HepG2 (cell line): ENCODE measurements around the gene EEIG1. TPM values are rescaled to one million over a fixed set of nuclear protein-coding genes. Genes with fewer than 3 reads are reported as not detected.

Source experiments
- BRD4 ChIP-seq: sonication (generic); formaldehyde crosslinking; IDR thresholded peaks from 2 replicates; pipeline ENCODE4 v1.4.0; 2020; ENCODE audit warnings: missing genetic modification reagents
- CCDC6 ChIP-seq: sonication (generic); formaldehyde crosslinking; IDR thresholded peaks from 2 replicates; pipeline ENCODE4 v1.8.1; 2022; ENCODE audit warnings: mild to moderate bottlenecking, missing genetic modification reagents, moderate library complexity
- FOXO1 ChIP-seq: sonication (generic); formaldehyde crosslinking; IDR thresholded peaks from 2 replicates; pipeline ENCODE4 v1.4.0; 2020; ENCODE audit warnings: missing genetic modification reagents
- FOXP1 ChIP-seq, 2 experiments: fragments of 450-650 bp in 1 of 2; IDR thresholded peaks; 2 replicates each; pipeline ENCODE4 v1.6.1; 2017 to 2018; ENCODE audit warnings: antibody characterized with exemption in 1 of 2
- GABPB1 ChIP-seq: IDR thresholded peaks from 2 replicates; pipeline ENCODE4 v1.6.1; 2016; ENCODE audit warnings: mild to moderate bottlenecking, missing genetic modification reagents, moderate library complexity, missing compliant biosample characterization
- KAT8 ChIP-seq: IDR thresholded peaks from 2 replicates; pipeline ENCODE4 v1.6.1; 2016; ENCODE audit warnings: missing genetic modification reagents, missing compliant biosample characterization
- PPARG ChIP-seq: conservative IDR thresholded peaks from 2 replicates; pipeline ENCODE4 v1.6.1; 2016; ENCODE audit warnings: missing biosample characterization, missing genetic modification reagents
- ZNF432 ChIP-seq: sonication (generic); formaldehyde crosslinking; IDR thresholded peaks from 2 replicates; pipeline ENCODE4 v1.5.0; 2020; ENCODE audit warnings: missing genetic modification reagents, mild to moderate bottlenecking, borderline replicate concordance
- polyA plus RNA-seq, 8 experiments: library from polyadenylated mRNA; depleted of rRNA in 3 of 8; stranded (reverse) in 7 of 8; unstranded in 1 of 8; fragments of >200 nt; fragmentation: Illumina TruSeq in 4 of 8; extraction: Trizol in 4 of 8; gene quantifications; 2 replicates each; pipeline versions ENCODE4 v1.2.1 to v1.2.3, GENCODE V29; 2011 to 2016; ENCODE audit warnings: low read depth in 4 of 8, missing spikeins in 1 of 8, mixed read lengths in 1 of 8; ENCODE audit not compliant: insufficient read depth in 1 of 8
- total RNA-seq, 5 experiments: library from RNA; depleted of rRNA; stranded (reverse); fragments of >200 nt; fragmentation: Illumina TruSeq; extraction: Trizol; gene quantifications; 2 replicates each; pipeline ENCODE4 v1.2.3, GENCODE V29; 2016; ENCODE audit warnings: low read depth in 1 of 5
- TF ChIP-seq, protein P1 (sequence below): sonication (generic); formaldehyde crosslinking; IDR thresholded peaks from 2 replicates; pipeline ENCODE4 v1.5.1; 2020; ENCODE audit warnings: mild to moderate bottlenecking, moderate library complexity, missing genetic modification reagents
- TF ChIP-seq, protein P2 (sequence below): sonication (generic); formaldehyde crosslinking; IDR thresholded peaks from 2 replicates; pipeline ENCODE4 v1.8.0; 2023; ENCODE audit warnings: mild to moderate bottlenecking, missing genetic modification reagents
- TF ChIP-seq, protein P3 (sequence below): sonication (generic); formaldehyde crosslinking; IDR thresholded peaks from 2 replicates; pipeline ENCODE4 v1.8.0; 2022; ENCODE audit warnings: missing genetic modification reagents, mild to moderate bottlenecking, inconsistent platforms, borderline replicate concordance
- TF ChIP-seq, protein P4 (sequence below): sonication (generic); formaldehyde crosslinking; IDR thresholded peaks from one replicate; pipeline ENCODE4 v1.5.1; 2020; ENCODE audit warnings: mild to moderate bottlenecking, missing genetic modification reagents; ENCODE audit errors: not compliant biosample characterization
- TF ChIP-seq, protein P5 (sequence below): sonication (generic); formaldehyde crosslinking; IDR thresholded peaks from 2 replicates; pipeline ENCODE4 v1.4.0; 2020; ENCODE audit warnings: mild to moderate bottlenecking, missing genetic modification reagents

The EEIG1 gene
- total and polyA plus RNA-seq, 2 of the 13 experiments (the other 11 are each of a cell fraction or from before 2014, with no cell fraction given), result 16.6 to 25.2 TPM

DNA sequence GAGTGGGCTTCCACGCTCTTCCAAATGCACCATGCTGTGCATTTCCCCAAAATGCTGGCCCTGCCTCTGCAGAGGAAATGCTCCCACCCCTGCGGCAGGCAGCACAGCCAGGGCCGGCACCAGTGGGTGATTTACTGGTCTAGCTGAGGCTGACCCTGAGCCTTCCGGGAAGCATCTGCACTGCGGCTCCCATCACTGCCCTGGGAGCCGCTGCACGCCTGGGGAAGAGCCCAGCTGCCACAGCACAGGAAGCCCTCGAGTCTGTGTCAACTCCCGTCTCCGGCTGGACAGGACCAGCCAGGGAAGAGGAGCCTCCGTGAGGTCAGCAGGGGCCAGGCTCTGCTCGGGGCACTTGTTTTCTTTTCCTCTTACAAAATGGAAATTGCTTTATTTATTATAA lies 25.1 kb upstream of the EEIG1 start (continued):
- TF ChIP-seq, protein P1, sequence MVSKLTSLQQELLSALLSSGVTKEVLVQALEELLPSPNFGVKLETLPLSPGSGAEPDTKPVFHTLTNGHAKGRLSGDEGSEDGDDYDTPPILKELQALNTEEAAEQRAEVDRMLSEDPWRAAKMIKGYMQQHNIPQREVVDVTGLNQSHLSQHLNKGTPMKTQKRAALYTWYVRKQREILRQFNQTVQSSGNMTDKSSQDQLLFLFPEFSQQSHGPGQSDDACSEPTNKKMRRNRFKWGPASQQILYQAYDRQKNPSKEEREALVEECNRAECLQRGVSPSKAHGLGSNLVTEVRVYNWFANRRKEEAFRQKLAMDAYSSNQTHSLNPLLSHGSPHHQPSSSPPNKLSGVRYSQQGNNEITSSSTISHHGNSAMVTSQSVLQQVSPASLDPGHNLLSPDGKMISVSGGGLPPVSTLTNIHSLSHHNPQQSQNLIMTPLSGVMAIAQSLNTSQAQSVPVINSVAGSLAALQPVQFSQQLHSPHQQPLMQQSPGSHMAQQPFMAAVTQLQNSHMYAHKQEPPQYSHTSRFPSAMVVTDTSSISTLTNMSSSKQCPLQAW (CRISPR knock-in tag), result 0 out of 2 replicates have a peak, but pooled peaks have one; percentile 32
- TF ChIP-seq KAT8 (CRISPR knock-in tag) (peak; percentile 40; the same call in 1 of the 2 replicates), CCDC6 (CRISPR knock-in tag) (no peak), ZNF432 (CRISPR knock-in tag) (no peak), FOXO1 (peak; percentile 49; the same call in 1 of the 2 replicates), PPARG (peak; percentile 72; the same call in 1 of the 2 replicates), FOXP1 (IDR thresholded peaks at IDR 0.05) (no peak), FOXP1 (CRISPR knock-in tag; IDR thresholded peaks at IDR 0.05) (no peak), BRD4 (no peak), GABPB1 (CRISPR knock-in tag) (peak; percentile 71)
- TF ChIP-seq, protein P2, sequence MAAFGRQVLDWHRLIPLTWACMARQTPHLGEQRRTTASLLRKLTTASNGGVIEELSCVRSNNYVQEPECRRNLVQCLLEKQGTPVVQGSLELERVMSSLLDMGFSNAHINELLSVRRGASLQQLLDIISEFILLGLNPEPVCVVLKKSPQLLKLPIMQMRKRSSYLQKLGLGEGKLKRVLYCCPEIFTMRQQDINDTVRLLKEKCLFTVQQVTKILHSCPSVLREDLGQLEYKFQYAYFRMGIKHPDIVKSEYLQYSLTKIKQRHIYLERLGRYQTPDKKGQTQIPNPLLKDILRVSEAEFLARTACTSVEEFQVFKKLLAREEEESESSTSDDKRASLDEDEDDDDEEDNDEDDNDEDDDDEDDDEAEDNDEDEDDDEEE, result peak; percentile 28; the same call in 1 of the 2 replicates
- TF ChIP-seq, protein P3, sequence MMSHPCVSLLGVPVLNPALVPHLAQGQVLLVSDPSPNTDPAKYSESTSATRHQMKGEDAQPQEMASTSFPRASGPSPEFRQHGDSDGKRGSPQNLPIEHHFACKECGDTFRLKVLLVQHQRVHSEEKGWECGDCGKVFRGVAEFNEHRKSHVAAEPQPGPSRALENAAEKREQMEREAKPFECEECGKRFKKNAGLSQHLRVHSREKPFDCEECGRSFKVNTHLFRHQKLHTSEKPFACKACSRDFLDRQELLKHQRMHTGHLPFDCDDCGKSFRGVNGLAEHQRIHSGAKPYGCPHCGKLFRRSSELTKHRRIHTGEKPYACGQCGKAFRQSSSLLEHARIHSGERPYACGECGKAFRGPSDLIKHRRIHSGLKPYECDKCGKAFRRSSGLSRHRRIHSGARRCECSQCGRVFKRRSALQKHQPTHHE (CRISPR knock-in tag), result no peak
- TF ChIP-seq, protein P4, sequence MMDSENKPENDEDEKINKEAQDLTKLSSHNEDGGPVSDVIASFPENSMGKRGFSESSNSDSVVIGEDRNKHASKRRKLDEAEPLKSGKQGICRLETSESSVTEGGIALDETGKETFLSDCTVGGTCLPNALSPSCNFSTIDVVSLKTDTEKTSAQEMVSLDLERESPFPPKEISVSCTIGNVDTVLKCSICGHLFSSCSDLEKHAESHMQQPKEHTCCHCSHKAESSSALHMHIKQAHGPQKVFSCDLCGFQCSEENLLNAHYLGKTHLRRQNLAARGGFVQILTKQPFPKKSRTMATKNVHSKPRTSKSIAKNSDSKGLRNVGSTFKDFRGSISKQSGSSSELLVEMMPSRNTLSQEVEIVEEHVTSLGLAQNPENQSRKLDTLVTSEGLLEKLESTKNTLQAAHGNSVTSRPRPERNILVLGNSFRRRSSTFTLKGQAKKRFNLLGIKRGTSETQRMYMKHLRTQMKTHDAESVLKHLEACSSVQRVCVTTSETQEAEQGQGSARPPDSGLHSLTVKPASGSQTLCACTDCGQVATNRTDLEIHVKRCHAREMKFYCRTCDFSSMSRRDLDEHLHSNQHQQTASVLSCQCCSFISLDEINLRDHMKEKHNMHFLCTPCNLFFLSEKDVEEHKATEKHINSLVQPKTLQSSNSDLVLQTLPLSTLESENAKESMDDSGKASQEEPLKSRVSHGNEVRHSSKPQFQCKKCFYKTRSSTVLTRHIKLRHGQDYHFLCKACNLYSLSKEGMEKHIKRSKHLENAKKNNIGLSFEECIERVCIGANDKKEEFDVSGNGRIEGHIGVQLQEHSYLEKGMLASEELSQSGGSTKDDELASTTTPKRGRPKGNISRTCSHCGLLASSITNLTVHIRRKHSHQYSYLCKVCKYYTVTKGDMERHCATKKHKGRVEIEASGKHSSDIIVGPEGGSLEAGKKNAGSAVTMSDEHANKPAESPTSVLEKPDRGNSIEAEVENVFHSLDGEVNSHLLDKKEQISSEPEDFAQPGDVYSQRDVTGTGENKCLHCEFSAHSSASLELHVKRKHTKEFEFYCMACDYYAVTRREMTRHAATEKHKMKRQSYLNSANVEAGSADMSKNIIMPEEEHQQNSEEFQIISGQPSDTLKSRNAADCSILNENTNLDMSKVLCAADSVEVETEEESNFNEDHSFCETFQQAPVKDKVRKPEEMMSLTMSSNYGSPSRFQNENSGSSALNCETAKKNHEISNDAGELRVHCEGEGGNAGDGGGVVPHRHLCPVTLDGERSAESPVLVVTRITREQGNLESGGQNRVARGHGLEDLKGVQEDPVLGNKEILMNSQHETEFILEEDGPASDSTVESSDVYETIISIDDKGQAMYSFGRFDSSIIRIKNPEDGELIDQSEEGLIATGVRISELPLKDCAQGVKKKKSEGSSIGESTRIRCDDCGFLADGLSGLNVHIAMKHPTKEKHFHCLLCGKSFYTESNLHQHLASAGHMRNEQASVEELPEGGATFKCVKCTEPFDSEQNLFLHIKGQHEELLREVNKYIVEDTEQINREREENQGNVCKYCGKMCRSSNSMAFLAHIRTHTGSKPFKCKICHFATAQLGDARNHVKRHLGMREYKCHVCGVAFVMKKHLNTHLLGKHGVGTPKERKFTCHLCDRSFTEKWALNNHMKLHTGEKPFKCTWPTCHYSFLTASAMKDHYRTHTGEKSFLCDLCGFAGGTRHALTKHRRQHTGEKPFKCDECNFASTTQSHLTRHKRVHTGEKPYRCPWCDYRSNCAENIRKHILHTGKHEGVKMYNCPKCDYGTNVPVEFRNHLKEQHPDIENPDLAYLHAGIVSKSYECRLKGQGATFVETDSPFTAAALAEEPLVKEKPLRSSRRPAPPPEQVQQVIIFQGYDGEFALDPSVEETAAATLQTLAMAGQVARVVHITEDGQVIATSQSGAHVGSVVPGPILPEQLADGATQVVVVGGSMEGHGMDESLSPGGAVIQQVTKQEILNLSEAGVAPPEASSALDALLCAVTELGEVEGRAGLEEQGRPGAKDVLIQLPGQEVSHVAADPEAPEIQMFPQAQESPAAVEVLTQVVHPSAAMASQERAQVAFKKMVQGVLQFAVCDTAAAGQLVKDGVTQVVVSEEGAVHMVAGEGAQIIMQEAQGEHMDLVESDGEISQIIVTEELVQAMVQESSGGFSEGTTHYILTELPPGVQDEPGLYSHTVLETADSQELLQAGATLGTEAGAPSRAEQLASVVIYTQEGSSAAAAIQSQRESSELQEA (CRISPR knock-in tag), result no peak
- TF ChIP-seq, protein P5, sequence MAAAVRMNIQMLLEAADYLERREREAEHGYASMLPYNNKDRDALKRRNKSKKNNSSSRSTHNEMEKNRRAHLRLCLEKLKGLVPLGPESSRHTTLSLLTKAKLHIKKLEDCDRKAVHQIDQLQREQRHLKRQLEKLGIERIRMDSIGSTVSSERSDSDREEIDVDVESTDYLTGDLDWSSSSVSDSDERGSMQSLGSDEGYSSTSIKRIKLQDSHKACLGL (CRISPR knock-in tag), result no peak
